ENCODE data around the gene KRTAP10-8.
"Not testable (repeated sequence)": the region's sequence is repeated elsewhere in the genome, so short reads cannot be mapped to it uniquely, and the experiment has no call there.

Gene KRTAP10-8

DNA sequence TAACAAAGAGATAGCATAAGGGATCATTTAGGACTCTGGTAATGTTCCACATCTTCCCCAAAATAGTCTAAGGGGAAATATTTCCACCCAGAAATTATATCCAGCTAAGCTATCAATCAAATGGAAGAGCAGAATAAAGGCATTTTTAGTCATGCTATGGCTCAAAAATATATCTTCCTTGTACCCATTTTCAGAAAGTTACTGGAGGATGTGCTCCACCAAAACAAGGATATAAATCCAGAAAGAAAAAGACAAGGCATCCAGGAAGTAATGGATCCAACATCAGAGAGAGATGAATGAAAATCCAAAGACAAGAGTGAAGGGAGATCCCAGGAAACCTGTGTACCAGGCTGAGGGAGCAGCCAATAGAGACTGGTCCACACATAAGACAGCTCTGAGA lies 2.7 kb upstream of the KRTAP10-8 start:
- Histone ChIP-seq H3K4me3 (ENCODE audit: low read depth, low read length) (no peak overlapping the region), H3K36me3 (no peaks in the 10 kb centered on the region), H3K9me3 (ENCODE audit: severe bottlenecking) (peaks cover 27% of the 10 kb centered on the region), H3K27ac (no peak overlapping the region), H3K27me3 (ENCODE audit: insufficient read depth, low read depth, severe bottlenecking) (no peaks in the 10 kb centered on the region)
- no peak for DNase-seq
- TF ChIP-seq CTCF (IDR thresholded peaks at IDR 0.05; ENCODE audit: low read depth, low read length) = no peak

DNA sequence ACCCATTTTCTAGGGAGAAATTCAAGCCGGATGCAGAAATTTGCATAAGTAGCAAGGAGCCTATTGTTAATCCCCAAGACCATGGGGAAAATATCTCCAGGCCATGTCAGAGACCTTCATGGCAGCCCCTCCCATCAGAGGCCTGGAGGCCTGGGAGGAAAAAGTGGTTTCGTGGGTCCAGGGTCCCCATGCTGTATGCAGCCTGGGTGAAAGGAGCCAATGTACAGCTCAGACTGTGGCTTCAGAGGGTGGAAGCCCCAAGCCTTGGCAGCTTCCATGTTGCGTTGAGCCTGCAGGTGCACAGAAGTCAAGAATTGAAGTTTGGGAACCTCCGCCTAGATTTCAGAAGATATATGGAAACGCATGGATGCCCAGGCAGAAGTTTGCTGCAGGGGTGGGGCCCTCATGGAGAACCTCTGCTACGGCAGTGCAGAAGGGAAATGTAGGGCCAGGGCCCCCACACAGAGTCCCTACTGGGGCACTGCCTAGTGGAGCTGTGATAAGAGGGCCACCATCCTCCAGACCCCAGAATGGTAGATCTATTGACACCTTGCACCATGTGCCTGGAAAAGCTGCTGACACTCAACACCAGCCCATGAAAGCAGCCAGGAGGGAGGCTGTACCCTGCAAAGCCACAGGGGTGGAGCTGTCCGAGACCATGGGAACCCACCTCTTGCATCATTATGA lies 1.6 kb upstream of the KRTAP10-8 start:
- DNase-seq; H3K4me3 ChIP-seq (ENCODE audit: low read depth, low read length); H3K36me3 ChIP-seq; H3K27ac ChIP-seq; H3K27me3 ChIP-seq (ENCODE audit: insufficient read depth, low read depth, severe bottlenecking): not testable (repeated sequence)
- H3K9me3 ChIP-seq (ENCODE audit: severe bottlenecking) = peaks cover 21% of the 10 kb centered on the region

GRCh38 chr21:44611551-44611950 lies 328 bp upstream of the KRTAP10-8 start:
- TF ChIP-seq CTCF (IDR thresholded peaks at IDR 0.05; ENCODE audit: low read depth, low read length) = no peak
- Histone ChIP-seq H3K36me3 (no peaks in the 10 kb centered on the region), H3K9me3 (ENCODE audit: severe bottlenecking) (peaks cover 21% of the 10 kb centered on the region), H3K27ac (no peak overlapping the region), H3K27me3 (ENCODE audit: insufficient read depth, low read depth, severe bottlenecking) (no peaks in the 10 kb centered on the region), H3K4me3 (ENCODE audit: low read depth, low read length) (no peak overlapping the region)
- DNase-seq = no peak

DNA sequence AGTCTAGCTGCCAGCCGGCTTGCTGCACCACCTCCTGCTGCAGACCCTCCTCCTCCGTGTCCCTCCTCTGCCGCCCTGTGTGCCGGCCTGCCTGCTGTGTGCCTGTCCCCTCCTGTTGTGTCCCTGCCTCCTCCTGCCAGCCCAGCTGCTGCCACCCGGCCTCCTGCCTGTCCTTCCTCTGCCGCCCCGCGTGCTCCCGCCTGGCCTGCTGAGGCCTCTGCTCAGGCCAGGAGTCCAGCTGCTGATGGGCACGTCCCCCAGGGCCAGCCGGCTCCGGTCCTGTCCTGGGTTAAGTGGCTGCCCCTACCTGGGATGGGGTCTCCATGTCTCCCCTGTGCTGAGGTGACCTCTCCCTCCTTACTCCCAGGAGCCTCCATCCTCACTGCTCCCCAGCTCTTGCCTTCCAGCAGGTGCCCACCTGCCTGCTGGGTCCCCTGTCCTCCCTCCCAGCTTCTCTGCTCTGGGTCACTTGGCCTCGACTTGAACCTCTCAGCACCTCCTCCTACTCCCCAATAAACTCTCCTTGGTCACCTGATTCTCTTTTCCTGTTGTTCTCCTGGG lies 870 bp downstream of the KRTAP10-8 start:
- TF ChIP-seq CTCF (IDR thresholded peaks at IDR 0.05; ENCODE audit: low read depth, low read length) = no peak
- DNase-seq = no peak
- no peaks in the 10 kb centered on the region for H3K36me3 ChIP-seq
- H3K27me3 ChIP-seq (ENCODE audit: insufficient read depth, low read depth, severe bottlenecking) = no peaks in the 10 kb centered on the region
- peaks cover 21% of the 10 kb centered on the region for H3K9me3 ChIP-seq (ENCODE audit: severe bottlenecking)
- H3K4me3 ChIP-seq (ENCODE audit: low read depth, low read length) = no peak overlapping the region
- no peak overlapping the region for H3K27ac ChIP-seq

GRCh38 chr21:44613386-44614155 lies 1.7 kb downstream of the KRTAP10-8 start:
- Histone ChIP-seq H3K27ac (no peak overlapping the region), H3K27me3 (ENCODE audit: insufficient read depth, low read depth, severe bottlenecking) (no peaks in the 10 kb centered on the region), H3K4me3 (ENCODE audit: low read depth, low read length) (no peak overlapping the region), H3K36me3 (no peaks in the 10 kb centered on the region), H3K9me3 (ENCODE audit: severe bottlenecking) (peaks cover 21% of the 10 kb centered on the region)
- TF ChIP-seq CTCF (IDR thresholded peaks at IDR 0.05; ENCODE audit: low read depth, low read length) = no peak
- DNase-seq = no peak

GRCh38 chr21:44614161-44614631 lies 2.3 kb downstream of the KRTAP10-8 start:
- H3K36me3 ChIP-seq = no peaks in the 10 kb centered on the region
- H3K27me3 ChIP-seq (ENCODE audit: insufficient read depth, low read depth, severe bottlenecking) = no peaks in the 10 kb centered on the region
- no peak for TF ChIP-seq CTCF (IDR thresholded peaks at IDR 0.05; ENCODE audit: low read depth, low read length)
- peaks cover 19% of the 10 kb centered on the region for H3K9me3 ChIP-seq (ENCODE audit: severe bottlenecking)
- H3K27ac ChIP-seq = no peak overlapping the region
- no peak overlapping the region for H3K4me3 ChIP-seq (ENCODE audit: low read depth, low read length)
- DNase-seq = no peak

Measured in WERI-Rb-1 (cell line).